Stimulated activated CD8-positive, alpha-beta memory T cell treated with anti-CD3 and anti-CD28 coated beads, Interleukin-7, amount 100 ng/mL, for 24 hours (primary cell): ENCODE data around the gene PCDH11X.
"Not testable (repeated sequence)": the region's sequence is repeated elsewhere in the genome, so short reads cannot be mapped to it uniquely, and the experiment has no call there.

Source experiments
- DNase-seq: peaks from one replicate; pipeline ENCODE4 v3.0.0-alpha.2; 2020; ENCODE audit warnings: low read depth

PCDH11X gene, protein sequence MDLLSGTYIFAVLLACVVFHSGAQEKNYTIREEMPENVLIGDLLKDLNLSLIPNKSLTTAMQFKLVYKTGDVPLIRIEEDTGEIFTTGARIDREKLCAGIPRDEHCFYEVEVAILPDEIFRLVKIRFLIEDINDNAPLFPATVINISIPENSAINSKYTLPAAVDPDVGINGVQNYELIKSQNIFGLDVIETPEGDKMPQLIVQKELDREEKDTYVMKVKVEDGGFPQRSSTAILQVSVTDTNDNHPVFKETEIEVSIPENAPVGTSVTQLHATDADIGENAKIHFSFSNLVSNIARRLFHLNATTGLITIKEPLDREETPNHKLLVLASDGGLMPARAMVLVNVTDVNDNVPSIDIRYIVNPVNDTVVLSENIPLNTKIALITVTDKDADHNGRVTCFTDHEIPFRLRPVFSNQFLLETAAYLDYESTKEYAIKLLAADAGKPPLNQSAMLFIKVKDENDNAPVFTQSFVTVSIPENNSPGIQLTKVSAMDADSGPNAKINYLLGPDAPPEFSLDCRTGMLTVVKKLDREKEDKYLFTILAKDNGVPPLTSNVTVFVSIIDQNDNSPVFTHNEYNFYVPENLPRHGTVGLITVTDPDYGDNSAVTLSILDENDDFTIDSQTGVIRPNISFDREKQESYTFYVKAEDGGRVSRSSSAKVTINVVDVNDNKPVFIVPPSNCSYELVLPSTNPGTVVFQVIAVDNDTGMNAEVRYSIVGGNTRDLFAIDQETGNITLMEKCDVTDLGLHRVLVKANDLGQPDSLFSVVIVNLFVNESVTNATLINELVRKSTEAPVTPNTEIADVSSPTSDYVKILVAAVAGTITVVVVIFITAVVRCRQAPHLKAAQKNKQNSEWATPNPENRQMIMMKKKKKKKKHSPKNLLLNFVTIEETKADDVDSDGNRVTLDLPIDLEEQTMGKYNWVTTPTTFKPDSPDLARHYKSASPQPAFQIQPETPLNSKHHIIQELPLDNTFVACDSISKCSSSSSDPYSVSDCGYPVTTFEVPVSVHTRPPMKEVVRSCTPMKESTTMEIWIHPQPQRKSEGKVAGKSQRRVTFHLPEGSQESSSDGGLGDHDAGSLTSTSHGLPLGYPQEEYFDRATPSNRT (N-terminal part only)

GRCh38 chrX:91779135-91779534, at the start of gene PCDH11X:
PCDH11X (plus strand) TSS chrX:91779375; CDS start chrX:91835505, 56,130 bp downstream.
- DNase-seq: not testable (repeated sequence)

DNA sequence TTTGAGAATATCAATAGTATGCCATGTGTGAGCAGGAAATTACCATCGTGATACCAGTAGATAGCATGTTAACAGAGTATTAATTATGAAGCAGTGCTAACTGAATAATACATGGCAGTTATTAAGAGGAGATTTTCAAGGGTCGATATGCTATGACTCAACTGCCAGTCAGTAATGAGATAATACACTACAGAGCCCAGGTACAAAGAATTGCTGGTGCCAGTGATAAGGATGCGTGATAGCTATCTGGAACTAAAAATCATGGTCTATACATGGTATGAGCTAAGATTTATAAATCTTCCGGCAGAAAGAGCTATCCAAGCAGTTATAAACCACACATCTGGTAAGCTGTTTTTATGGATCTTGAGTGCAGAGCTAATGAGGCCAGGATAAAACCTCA, 31.7 kb upstream of the PCDH11X start:
- DNase-seq: not testable (repeated sequence)

DNA sequence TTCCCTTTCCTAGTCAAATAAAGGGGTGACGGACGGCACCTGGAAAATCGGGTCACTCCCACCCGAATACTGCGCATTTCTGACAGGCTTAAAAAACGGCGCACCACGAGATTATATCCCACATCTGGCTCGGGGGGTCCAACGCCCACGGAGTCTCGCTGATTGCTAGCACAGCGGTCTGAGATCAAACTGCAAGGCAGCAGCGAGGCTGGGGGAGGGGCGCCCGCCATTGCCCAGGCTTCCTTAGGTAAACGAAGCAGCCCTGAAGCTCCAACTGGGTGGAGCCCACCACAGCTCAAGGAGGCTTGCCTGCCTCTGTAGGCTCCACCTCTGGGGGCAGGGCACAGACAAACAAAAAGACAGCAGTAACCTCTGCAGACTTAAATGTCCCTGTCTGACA, 26.2 kb upstream of the PCDH11X start:
- not testable (repeated sequence) for DNase-seq

DNA sequence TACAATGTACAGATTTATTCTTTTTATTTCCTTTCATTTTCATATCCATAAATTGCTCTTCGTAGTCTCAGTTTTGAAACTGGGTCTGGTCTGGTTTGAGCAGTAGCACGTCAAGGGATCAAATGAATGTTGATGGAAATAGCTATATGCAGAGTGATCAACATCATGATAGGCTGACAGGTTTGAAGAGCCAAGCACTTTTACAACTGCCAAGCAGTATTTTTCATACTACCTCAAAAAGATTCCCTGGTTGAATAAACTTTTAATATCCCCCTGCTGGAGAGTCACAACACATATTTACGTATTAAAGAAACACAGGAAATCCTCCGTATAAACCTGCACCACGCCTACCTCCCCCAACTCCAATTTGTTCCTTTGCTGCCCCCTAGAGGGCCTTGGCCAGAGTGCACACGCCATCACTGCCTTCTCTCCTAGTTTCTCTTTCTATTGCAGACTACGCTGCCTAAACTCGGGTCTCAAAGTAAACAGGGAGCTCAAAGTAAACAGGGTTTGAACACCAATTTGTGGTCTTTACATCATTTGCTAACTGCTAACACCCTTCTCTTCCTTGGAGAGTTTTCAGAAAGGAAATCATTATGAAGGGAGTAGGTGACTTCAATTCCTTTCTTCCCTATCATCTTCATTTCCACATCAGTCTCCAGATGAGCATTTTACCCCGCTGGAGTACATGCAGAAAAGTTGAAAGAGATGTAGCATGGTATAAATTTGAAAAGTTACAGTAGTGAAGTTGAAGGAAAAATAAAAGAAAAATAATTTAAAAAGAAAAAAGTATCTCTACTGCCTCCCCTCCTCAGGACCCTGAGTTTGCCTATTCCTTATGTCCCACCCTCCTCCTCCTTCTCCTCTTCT, 8.3 kb upstream of the PCDH11X start:
- not testable (repeated sequence) for DNase-seq

DNA sequence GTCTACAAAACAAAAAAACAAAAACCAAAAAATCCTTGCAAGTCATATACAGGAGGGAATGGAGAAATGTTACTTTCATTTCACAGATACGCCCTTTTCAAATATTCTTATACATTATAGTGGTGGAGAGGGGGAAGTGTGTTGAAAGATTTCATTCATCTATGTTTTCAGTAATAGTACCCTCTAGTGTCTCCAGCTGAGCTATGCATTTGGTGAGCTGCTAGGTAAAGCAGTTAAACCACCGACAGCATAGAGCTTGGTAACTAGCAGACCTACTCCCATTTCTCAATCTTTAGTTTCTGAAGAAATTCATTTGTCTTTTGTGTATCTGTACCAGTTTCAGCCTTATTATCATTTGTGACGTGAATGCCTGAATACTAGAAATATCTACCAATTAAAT, 5.2 kb upstream of the PCDH11X start:
- not testable (repeated sequence) for DNase-seq

DNA sequence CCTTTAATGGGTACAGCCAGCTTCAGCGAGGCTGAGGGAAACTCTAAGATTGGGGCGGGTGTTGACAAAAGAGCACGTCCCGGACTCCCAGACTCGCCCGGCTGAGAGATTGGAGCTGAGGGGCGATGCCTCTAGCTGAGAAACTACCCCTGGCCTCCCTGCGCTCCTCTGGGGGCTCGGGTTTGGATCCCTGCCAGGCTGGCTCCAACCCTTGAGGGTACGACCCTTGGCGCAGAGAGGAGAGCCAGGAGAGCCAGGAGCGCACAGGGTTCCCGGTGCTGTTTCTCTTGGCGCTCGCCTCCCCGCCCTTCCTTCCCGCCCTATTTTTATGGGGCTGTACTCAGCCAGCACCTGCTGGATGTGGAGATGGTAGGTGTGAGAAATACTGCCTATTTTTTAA, 833 bp downstream of the PCDH11X start:
- DNase-seq: not testable (repeated sequence)

- DNase-seq: not testable (repeated sequence)
Measured at GRCh38 chrX:91780698-91781097, 1.5 kb downstream of the PCDH11X start.

GRCh38 chrX:91781553-91782298, 2.6 kb downstream of the PCDH11X start:
- DNase-seq: not testable (repeated sequence)

DNA sequence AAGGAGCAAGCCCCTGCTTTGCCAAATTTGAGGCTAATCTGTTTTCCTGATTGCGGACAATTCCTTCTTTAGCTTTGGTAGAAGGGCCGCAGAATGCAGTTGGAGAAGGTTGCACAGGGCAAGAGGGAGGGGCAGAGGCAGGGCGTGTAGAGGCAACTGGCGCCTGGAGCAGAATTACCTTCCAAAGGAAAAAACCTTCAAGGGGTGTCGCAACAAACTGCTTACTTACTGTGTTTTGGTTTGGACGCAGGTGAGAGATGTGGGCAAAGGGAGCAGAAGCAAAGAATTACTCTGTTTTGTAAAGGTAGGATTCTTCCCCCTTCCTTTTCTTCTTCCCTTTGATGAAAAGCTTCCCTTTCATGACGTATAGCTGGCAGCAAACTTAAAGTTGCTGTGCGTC, 3.6 kb downstream of the PCDH11X start:
- not testable (repeated sequence) for DNase-seq

GRCh38 chrX:91817537-91817936, 38.4 kb downstream of the PCDH11X start:
- not testable (repeated sequence) for DNase-seq

- DNase-seq: not testable (repeated sequence)
Measured at GRCh38 chrX:91825321-91825720, 46.1 kb downstream of the PCDH11X start.
